Upper lobe of right lung (tissue), 1 donor: ENCODE data around the gene MORC1. TPM values are rescaled to one million over a fixed set of nuclear protein-coding genes. Genes with fewer than 3 reads are reported as not detected.

Experiments
- ATAC-seq: fragments of 200-7000 bp; cut with Tn5 transposase; one replicate; pipeline ENCODE4 v1.9.1; 2020; ENCODE audit warnings: mild to moderate bottlenecking, moderate library complexity
- DNase-seq: peaks from one replicate; pipeline ENCODE4 v3.0.0-alpha.2; 2020
- H3K27ac ChIP-seq: fragments of 200-600 bp; one replicate; pipeline ENCODE4 v1.8.0; 2022
- H3K27me3 ChIP-seq: fragments of 200-600 bp; one replicate; pipeline ENCODE4 v1.8.0; 2022; ENCODE audit warnings: mild to moderate bottlenecking
- H3K36me3 ChIP-seq: fragments of 200-600 bp; one replicate; pipeline ENCODE4 v1.8.0; 2022
- H3K4me1 ChIP-seq: fragments of 200-600 bp; one replicate; pipeline ENCODE4 v1.8.0; 2022
- H3K4me3 ChIP-seq: fragments of 200-600 bp; one replicate; pipeline ENCODE4 v1.8.0; 2022; ENCODE audit warnings: mild to moderate bottlenecking
- H3K9me3 ChIP-seq: fragments of 200-600 bp; one replicate; pipeline ENCODE4 v1.8.0; 2022
- CTCF ChIP-seq: fragments of 200-600 bp; IDR thresholded peaks from one replicate; pipeline ENCODE4 v1.8.0; 2022; ENCODE audit warnings: antibody characterized with exemption
- intact Hi-C: fragments of 100-400 bp; cut with DNase I; formaldehyde crosslinking; loops from one replicate; pipeline ENCODE4 v1.11.0; 2022
- total RNA-seq: library from RNA; stranded (reverse); fragmentation: NEBNext Ultra II Directional; extraction: Animal tissue kit (Norgen Biotek cat#: 25700); gene quantifications from one replicate; pipeline ENCODE4 v1.2.1, GENCODE V29; 2021
- donor health status: DM: no; HTN: yes; CAD: no; lungs with severe emphysema.

Gene MORC1
- total RNA-seq, 1 donor from 2014 or later = not detected

- Histone ChIP-seq H3K4me3 (no peak overlapping the region), H3K4me1 (no peaks in the 10 kb centered on the region), H3K9me3 (no peaks in the 10 kb centered on the region), H3K27me3 (no peaks in the 10 kb centered on the region), H3K27ac (no peak overlapping the region), H3K36me3 (no peaks in the 10 kb centered on the region)
- intact Hi-C loops = no loop called here
- ATAC-seq = no peak
- no peak for TF ChIP-seq CTCF
- DNase-seq = no peak
Observed at GRCh38 chr3:108951820-108952501, 166.0 kb downstream of the MORC1 start.

GRCh38 chr3:108947855-108948254 is 170.1 kb downstream of the MORC1 start:
- DNase-seq = no peak
- Histone ChIP-seq H3K36me3 (no peaks in the 10 kb centered on the region), H3K4me3 (no peak overlapping the region), H3K27ac (no peak overlapping the region), H3K27me3 (no peaks in the 10 kb centered on the region), H3K9me3 (no peaks in the 10 kb centered on the region), H3K4me1 (no peaks in the 10 kb centered on the region)
- no peak for TF ChIP-seq CTCF
- no peak for ATAC-seq
- intact Hi-C loops = no loop called here

GRCh38 chr3:108946292-108947285 is 171.3 kb downstream of the MORC1 start:
- no peaks in the 10 kb centered on the region for H3K9me3 ChIP-seq
- ATAC-seq (no peak), DNase-seq (no peak)
- H3K27ac ChIP-seq = no peak overlapping the region
- H3K4me3 ChIP-seq = no peak overlapping the region
- no peak for TF ChIP-seq CTCF
- intact Hi-C loops = no loop called here
- no peaks in the 10 kb centered on the region for H3K27me3 ChIP-seq
- no peaks in the 10 kb centered on the region for H3K4me1 ChIP-seq
- no peaks in the 10 kb centered on the region for H3K36me3 ChIP-seq

- intact Hi-C loops = no loop called here
- Histone ChIP-seq H3K27ac (no peak overlapping the region), H3K27me3 (no peaks in the 10 kb centered on the region), H3K4me1 (no peaks in the 10 kb centered on the region), H3K9me3 (no peaks in the 10 kb centered on the region), H3K36me3 (no peaks in the 10 kb centered on the region), H3K4me3 (no peak overlapping the region)
- ATAC-seq (no peak), DNase-seq (no peak)
- no peak for TF ChIP-seq CTCF
Observed at GRCh38 chr3:108940568-108941263, 177.2 kb downstream of the MORC1 start.

- no peaks in the 10 kb centered on the region for H3K36me3 ChIP-seq
- no peaks in the 10 kb centered on the region for H3K4me1 ChIP-seq
- TF ChIP-seq CTCF = no peak
- ATAC-seq = no peak
- intact Hi-C loops = no loop called here
- no peaks in the 10 kb centered on the region for H3K9me3 ChIP-seq
- H3K4me3 ChIP-seq = no peak overlapping the region
- no peaks in the 10 kb centered on the region for H3K27me3 ChIP-seq
- no peak for DNase-seq
- H3K27ac ChIP-seq = no peak overlapping the region
Observed at GRCh38 chr3:108940166-108940565, 177.8 kb downstream of the MORC1 start.
